ENCODE data around the gene PSMB7. TPM values are rescaled to one million over a fixed set of nuclear protein-coding genes. Genes with fewer than 3 reads are reported as not detected.

PSMB7 gene
- polyA plus RNA-seq, 1 experiment: 396 TPM

GRCh38 chr9:124339603-124340146 is 75.6 kb downstream of the PSMB7 start:
- Histone ChIP-seq H3K4me3 (ENCODE audit: low read depth, low read length) (no peak overlapping the region), H3K27me3 (ENCODE audit: control insufficient read depth, insufficient read depth, low read length) (no peaks in the 10 kb centered on the region), H3K9me3 (ENCODE audit: control insufficient read depth, insufficient read depth, low read length) (peaks cover 5% of the 10 kb centered on the region), H3K27ac (ENCODE audit: low read depth, low read length) (peak overlapping the region; percentile 21)
- no peak for DNase-seq (ENCODE audit: low read depth, low spot score)
- ChIA-PET CTCF (no interaction called here), POLR2A (no interaction called here)
- TF ChIP-seq CTCF (IDR thresholded peaks at IDR 0.05; ENCODE audit: low read depth, low read length): no peak

GRCh38 chr9:124337562-124337961 is 77.7 kb downstream of the PSMB7 start:
- TF ChIP-seq CTCF (IDR thresholded peaks at IDR 0.05; ENCODE audit: low read depth, low read length): no peak
- no peak for DNase-seq (ENCODE audit: low read depth, low spot score)

GRCh38 chr9:124335320-124335707 is 79.9 kb downstream of the PSMB7 start:
- TF ChIP-seq CTCF (IDR thresholded peaks at IDR 0.05; ENCODE audit: low read depth, low read length): no peak

More at GRCh38 chr9:124337562-124337961, 77.7 kb downstream of the PSMB7 start:
- Histone ChIP-seq H3K4me3 (ENCODE audit: low read depth, low read length) (no peak overlapping the region), H3K27me3 (ENCODE audit: control insufficient read depth, insufficient read depth, low read length) (no peaks in the 10 kb centered on the region), H3K9me3 (ENCODE audit: control insufficient read depth, insufficient read depth, low read length) (peaks cover 5% of the 10 kb centered on the region), H3K27ac (ENCODE audit: low read depth, low read length) (no peak overlapping the region)
- POLR2A ChIA-PET: no interaction called here
- CTCF ChIA-PET: no interaction called here

GRCh38 chr9:124334568-124335319 is 80.5 kb downstream of the PSMB7 start:
- TF ChIP-seq CTCF (IDR thresholded peaks at IDR 0.05; ENCODE audit: low read depth, low read length): no peak
- ChIA-PET POLR2A (no interaction called here), CTCF (no interaction called here)

More at GRCh38 chr9:124335320-124335707, 79.9 kb downstream of the PSMB7 start:
- no peak overlapping the region for H3K4me3 ChIP-seq (ENCODE audit: low read depth, low read length)
- DNase-seq (ENCODE audit: low read depth, low spot score): no peak
- peak overlapping the region; percentile 31 for H3K27ac ChIP-seq (ENCODE audit: low read depth, low read length)
- peaks cover 5% of the 10 kb centered on the region for H3K9me3 ChIP-seq (ENCODE audit: control insufficient read depth, insufficient read depth, low read length)
- POLR2A ChIA-PET: no interaction called here
- CTCF ChIA-PET: no interaction called here
- no peaks in the 10 kb centered on the region for H3K27me3 ChIP-seq (ENCODE audit: control insufficient read depth, insufficient read depth, low read length)

GRCh38 chr9:124333203-124333579 is 82.1 kb downstream of the PSMB7 start:
- no peak for DNase-seq (ENCODE audit: low read depth, low spot score)
- Histone ChIP-seq H3K27ac (ENCODE audit: low read depth, low read length) (no peak overlapping the region), H3K27me3 (ENCODE audit: control insufficient read depth, insufficient read depth, low read length) (no peaks in the 10 kb centered on the region), H3K4me3 (ENCODE audit: low read depth, low read length) (no peak overlapping the region), H3K9me3 (ENCODE audit: control insufficient read depth, insufficient read depth, low read length) (peaks cover 5% of the 10 kb centered on the region)
- CTCF ChIA-PET: no interaction called here
- POLR2A ChIA-PET: no interaction called here
- TF ChIP-seq CTCF (IDR thresholded peaks at IDR 0.05; ENCODE audit: low read depth, low read length): no peak

More at GRCh38 chr9:124334568-124335319, 80.5 kb downstream of the PSMB7 start:
- no peak overlapping the region for H3K4me3 ChIP-seq (ENCODE audit: low read depth, low read length)
- no peaks in the 10 kb centered on the region for H3K27me3 ChIP-seq (ENCODE audit: control insufficient read depth, insufficient read depth, low read length)
- peaks cover 5% of the 10 kb centered on the region for H3K9me3 ChIP-seq (ENCODE audit: control insufficient read depth, insufficient read depth, low read length)
- peak overlapping the region; percentile 31 for H3K27ac ChIP-seq (ENCODE audit: low read depth, low read length)
- no peak for DNase-seq (ENCODE audit: low read depth, low spot score)

Measured in AG04450 (cell line).